ENCODE results near the gene RNF7.
A peak's percentile ranks its signal among the peaks of the same experiment; 100 is the strongest.
"Not testable (repeated sequence)": the region's sequence is repeated elsewhere in the genome, so short reads cannot be mapped to it uniquely, and the experiment has no call there.

Gene RNF7

DNA sequence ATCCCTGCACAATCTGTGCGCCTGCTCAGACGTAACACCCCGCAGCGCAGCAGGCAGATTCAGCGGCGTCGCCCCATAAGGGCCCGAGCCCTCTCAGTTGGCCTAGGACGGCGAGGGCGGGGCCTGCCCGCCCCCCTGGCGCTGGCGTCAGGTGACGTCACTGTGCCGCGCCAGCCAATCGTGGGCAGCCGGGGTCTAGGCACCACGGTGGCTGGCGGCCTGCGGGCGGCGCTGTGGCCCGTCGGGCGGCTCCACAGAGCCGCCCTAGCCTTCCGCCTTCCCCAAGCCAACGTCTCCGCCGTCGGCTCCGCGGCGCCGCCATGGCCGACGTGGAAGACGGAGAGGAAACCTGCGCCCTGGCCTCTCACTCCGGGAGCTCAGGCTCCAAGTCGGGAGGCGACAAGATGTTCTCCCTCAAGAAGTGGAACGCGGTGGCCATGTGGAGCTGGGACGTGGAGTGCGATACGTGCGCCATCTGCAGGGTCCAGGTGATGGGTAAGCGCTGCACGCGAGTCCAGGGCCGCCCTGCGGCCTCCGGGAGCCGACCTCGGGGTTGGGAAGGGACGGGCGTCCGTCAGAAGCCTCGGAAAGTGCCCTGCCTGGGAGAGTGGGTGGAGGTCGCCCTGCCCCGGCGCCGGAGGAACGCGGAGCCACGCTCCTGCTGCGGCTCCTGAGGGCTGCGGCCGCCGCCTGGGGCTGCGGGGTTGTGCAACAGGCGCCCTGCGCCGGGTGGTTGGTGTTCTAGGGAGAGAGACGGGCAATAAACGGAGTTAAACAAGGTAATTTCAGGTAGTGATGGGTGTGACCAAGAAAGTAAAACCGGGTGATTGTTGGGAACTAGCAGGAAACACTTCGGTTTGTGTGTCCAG, at the start of gene RNF7:
Gene RNF7 (plus strand): TSS at position 277 of the 869 bp plus-strand sequence. CDS start 44 bp downstream, at position 321.
- peak; percentile 98 for DNase-seq

DNA sequence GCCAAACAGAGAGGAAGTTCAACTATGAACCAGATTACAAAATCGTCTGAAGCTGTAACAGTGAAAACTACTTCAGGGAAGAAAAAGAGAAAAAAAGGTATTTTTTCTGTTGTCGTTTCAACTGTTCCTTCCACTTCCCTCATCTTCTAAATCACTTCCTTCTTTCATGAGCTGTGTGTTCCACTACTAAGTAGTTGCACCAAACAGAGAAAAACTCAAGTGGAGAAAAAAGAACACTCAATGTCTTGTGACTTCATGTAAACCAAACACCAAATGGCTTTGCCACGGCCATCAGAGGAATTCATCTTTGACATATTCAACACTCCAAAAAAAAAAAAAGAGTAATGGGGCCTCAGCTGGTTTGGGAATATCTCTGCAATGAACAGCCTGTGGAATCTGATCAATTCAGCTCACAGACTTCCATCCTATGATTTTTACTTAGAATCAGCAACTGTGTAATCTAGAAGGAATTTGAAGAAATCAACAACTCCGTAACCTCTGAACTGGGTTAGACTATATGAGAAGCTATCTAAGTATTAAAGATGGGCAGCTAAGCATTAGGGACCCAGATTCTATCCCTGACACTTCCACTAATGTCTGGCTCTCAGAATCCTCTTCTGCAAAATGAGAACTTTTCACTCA, 47.5 kb upstream of the RNF7 start:
- no peak for DNase-seq

DNA sequence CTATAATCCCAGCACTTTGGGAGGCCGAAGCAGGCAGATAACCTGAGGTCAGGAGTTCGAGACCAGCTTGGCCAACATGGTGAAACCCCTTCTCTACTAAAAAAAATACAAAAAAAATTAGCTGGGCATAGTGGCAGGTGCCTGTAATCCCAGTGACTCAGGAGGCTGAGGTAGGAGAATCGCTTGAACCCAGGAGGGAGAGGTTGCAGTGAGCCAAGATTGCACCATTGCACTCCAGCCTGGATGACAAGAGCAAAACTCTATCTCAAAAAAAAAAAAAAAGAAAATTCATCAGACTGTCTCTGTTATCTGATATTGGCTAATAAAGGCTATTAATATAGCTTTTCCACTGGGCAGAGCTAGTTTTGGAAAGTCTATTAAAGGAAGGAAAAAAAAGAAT, 46.6 kb upstream of the RNF7 start:
- not testable (repeated sequence) for DNase-seq

DNA sequence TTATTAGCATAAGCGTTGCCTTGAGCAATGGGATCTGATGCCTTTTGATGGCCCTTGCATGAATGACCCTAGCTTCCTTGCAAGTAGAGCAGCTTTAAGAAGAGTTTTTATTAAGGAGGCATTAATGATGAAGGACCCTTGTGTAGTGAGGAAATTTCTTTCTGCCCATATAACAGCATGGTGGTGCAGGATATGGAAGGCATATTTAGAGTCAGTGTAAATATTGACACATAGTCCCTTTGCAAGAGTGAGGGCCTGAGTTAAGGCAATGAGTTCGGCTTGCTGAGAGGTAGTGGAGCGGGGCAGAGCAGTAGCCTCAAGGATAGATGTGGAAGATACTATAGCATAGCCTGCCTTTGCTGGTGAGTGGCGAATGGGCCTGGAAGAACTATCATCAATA, 45.1 kb upstream of the RNF7 start:
- DNase-seq: not testable (repeated sequence)

DNA sequence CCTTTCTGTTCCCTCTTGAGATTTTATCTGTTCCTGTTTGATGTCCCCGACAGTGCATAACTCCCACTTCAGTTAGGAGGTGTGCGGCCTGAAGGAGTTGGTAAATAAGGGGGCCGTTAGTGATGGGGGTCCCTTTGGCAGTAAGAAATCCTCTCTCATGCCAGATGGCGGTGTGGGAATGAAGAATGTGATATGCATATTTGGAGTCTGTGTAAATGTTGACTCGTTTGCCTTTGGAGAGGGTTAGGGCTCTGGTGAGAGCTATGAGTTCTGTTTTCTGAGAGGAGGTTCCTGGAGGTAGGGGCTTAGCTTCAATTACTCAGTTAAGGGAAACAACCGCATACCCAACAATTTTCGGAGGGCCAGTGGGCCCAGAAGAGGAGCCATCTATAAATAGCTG, 38.8 kb upstream of the RNF7 start:
- no peak for DNase-seq

DNA sequence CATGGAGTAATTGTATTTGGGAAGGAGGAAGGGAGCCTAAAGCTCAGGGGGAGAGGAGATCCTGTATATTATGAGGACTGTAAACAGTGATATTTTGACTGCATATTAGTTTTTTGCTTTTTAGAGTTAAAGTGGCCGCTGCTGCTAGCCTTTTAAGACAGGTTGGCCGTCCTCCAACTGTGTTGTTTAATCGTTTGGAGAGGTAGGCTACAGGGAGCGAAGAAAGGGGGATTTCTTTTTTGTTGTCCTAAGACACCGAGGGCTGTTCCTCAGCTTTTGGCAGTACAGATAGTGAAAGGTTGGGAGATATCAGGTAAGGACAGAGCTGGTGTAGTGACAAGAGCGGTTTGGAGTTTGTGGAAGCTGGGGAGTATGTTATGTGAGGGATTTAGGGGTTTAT, 38.2 kb upstream of the RNF7 start:
- no peak for DNase-seq

DNA sequence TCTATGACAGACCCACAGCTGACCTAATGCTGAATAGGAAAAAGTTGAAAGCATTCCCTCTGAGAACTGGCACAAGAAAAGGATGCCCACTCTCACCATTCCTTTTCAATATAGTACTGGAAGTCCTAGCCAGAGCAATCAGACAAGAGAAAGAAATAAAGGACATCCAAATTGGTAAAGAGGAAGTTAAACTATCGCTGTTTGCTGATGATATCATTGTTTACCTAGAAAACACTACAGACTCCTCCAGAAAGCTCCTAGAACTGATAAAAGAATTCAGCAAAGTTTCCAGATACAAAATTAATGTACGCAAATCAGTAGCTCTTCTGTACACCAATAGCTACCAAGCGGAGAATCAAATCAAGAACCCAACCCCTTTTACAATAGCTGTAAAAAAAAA, 34.7 kb upstream of the RNF7 start:
- DNase-seq: not testable (repeated sequence)

DNA sequence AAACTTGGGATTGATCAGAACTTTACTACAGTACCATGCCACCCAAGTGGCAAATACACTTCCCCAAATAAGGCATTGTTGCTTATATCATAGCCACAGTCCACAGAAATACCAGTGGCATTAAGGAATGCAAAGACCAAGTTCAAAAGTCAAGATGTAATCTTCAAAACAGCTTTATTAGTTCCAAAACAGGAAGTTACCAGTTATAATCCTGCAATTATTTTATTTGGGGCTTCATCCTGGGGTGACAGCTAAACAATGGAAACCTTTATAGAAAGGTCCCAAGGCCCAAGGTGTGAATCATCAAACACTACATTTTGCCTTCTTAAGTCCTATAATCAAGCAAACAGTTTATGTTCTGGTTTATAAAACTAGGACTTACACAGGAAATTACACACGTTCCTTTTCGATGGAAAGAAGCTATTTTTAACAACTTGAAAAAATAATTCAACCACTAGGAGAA, 30.3 kb upstream of the RNF7 start:
- DNase-seq: no peak

DNA sequence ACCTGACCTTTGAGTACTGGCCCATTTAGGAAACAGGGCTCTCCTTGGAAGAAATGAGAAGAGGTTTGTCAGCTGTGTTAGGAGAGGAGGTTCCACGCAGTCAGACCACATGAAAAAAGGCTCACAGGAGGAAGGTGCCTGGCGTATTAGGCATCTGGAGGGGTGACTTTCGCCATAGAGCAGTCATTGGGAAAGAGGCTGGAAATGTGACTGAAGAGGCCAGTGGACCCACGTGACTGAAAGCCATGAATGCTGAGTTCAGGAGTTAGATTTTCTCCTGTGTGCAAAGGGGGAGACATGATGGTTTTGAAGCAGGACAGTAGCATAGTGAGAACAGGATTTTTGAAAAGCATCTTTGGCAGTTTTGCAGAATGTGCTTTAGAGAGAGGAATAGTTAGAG, 29.7 kb upstream of the RNF7 start:
- no peak for DNase-seq

DNA sequence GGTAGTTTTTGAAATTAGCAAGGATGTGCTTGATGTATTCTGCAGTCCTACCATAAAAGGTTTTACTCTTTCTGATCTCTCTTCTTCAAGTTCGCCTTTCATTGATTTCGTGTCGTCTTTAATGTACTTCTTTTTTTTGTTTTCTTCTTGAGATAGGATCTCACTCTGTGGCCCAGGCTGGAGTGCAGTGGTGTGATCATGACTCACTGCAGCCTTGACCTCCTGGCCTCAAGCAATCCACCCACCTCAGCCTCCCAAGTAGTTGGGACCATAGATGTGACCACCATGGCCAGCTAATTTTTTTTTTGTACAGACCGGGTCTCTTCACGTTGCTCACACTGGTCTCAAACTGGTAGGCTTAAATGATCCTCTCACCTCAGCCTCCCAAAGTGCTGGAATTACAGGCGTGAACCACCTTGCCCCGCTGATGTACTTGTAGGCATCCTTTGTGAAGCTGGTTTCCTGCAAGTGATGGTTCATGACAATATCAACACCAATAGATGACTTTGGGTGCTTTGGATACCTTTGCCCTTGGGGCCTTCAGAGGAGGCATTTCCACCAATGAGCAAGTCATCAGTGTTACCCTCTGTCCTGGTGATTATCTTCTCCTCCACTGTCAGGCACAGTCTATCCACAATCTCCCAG, 28.9 kb upstream of the RNF7 start:
- DNase-seq: no peak

DNA sequence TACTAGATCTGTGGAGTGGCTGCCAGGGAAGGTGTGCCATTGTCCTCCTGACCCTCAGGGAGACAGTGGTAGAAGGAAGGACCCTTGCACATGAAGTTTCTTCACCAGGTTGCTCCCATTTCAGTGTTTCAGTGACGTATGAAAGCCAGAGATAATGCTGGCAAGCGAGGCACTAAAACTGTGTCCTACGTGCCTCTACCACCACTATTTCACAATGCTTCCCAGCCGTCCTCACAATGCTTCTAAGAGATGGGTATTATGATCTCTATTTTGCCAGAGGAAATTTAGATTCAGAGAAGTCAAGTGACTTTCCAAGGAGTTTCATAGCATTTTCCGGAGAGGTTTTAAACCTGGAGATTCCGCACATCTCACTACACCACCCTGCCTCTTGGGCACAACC, 28.0 kb upstream of the RNF7 start:
- DNase-seq: no peak

DNA sequence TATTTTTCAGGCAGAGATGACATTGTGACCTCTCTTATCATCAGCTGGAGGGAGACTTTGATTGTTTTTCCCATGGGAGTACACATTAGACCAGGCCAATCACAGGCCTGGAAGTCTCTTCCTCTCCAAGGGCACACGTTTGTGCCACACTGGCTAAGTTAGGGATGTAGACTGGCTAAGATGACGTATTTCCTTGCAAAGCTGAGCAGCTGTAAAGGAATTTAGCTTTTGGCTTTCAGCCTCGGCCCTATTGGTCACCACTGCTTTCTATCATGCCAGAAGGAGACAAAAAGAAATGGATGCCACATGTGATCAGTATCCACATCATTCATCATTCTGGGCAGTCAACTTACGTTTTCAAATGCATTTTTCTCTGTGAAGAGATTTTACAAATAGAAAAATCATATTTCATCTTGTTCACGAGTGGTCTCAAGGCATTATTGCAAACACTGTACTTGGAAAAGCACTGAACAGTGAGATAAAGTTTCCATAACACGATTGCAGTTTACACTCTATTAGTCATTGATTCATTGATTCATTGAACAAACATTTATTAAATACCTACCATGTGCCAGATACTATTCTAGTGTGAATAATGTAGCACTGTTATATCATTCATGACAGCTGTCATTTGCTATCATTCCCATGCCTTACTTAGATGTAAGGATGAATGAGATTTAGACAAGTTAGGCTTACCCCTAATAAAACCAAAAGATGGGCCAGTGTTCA, 27.0 kb upstream of the RNF7 start:
- DNase-seq: no peak

DNA sequence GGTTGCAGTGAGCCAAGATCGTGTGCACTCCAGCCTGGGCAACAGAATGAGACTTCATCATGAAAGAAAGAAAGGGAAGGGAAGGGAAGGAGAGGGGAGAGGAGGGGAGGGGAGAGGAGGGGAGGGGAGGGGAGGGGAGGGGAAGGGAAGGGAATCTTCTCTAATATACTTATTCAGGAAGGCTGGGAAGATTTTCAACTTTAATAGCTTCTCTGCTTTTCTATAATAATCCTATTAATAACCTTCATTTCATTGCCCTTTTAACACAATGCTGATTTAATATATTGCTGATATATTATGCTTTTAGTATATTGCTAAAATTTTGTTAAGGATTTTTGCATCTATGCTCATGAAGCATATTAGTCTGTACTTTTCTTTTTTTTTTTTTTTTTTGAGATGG, 23.4 kb upstream of the RNF7 start:
- DNase-seq: no peak

DNA sequence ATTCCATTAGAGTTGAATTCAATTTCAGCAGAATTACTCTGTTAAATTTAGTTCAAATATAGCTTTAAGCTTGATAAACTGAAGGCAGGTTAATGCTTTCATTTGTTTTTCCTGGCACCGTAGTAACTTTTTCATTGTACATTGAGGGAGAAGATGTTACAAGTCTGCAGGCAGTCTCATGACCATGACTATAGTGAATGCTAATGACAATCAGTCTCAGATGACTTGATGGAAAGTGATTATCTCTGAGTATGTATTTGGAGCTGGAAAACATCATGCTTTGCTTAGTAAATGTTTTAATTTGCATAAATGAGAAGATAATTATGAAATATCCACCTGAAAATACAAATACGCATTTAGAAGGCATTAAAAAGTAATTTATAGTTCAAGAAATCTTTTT, 16.0 kb upstream of the RNF7 start:
- no peak for DNase-seq

DNA sequence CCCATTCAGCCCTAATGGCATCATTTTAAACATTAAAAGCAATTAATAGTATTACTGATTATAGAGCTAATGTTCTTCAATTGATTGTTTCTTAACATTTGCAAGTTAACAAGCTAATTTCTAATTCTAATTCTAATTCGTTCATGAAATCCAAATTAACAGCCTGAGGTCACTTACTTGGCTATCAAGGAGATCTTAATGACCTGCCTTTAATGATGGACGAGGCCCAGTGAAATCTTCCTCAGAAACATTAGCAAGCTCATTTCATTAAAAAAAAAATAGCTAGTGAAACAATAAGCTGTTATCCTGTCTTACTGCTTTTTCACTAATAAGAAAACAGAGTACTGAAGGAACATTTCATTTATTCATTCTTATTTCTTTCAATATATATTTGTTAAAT, 15.4 kb upstream of the RNF7 start:
- no peak for DNase-seq

DNA sequence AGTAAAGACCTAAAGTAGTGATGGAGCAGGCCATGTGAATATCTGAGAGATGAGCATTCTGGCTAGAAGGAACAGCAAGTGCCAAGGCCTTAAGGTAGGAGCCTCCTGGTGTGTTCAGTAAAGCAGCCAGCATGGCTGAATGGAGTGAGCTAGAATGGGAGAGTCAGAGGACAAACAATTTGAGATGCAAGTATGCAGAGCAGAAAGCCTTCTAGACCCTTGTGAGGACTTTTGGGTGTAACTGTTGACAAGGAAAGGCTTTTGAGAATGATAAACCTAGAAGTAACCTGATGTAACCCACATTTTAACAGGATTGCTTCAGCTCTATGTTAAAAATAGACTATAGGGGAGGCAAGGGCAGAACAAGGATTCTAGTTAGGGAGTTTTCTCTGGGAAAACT, 14.8 kb upstream of the RNF7 start:
- DNase-seq: no peak

DNA sequence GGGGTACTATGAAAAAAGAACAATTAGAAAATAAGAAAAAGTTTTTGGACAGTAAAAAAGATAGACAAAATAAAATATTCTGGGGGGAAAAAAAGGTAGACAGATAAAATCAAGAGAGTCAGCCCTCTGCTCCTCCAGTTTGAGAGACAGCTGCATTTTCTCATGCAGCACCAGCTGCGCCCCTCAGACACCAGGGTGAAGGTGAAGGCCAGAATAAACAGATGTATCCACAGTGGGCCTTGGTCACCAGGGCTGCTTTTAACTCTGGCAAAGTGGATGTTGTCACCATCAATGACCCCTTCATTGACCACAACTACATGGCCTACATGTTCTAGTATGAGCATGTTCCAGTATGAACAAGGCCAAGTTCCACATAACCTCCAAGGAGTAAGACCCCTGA, 13.9 kb upstream of the RNF7 start:
- no peak for DNase-seq

DNA sequence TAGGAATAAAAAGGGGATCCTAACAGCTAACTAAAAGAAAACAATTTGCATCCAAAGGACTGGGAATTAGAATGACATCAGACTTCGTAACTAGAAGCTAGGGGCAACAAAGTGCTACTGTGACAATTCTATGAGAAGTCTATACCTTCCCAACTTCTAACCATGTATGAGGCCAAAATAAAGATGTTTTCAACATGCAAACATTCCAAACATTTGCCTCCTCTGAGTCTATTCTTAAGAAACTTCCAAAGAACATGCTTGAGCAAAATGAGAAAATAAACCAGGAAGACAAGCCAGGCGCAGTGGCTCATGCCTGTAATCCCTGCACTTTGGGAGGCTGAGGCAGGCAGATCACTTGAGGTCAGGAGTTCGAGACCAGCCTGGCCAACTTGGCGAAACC, 13.1 kb upstream of the RNF7 start:
- no peak for DNase-seq

DNA sequence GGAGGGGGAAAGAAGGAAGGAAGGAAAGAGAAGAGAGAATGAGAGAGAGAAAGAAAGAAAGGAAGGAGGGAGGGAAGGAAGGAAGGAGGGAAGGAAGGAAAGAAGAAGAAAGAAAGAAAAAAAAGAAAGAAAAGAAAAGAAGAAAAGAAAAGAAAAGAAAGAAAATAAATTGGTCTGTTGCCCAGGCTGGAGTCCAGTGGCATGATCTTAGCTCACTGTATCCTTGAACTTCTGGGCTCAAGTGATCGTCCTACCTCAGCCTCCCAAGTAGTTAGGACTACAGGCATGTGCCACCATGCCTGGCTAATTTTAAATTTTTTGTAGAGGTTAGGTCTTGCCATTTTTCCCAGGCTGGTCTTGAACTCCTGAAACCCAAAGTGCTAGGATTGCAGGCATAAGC, 11.6 kb upstream of the RNF7 start:
- no peak for DNase-seq

DNA sequence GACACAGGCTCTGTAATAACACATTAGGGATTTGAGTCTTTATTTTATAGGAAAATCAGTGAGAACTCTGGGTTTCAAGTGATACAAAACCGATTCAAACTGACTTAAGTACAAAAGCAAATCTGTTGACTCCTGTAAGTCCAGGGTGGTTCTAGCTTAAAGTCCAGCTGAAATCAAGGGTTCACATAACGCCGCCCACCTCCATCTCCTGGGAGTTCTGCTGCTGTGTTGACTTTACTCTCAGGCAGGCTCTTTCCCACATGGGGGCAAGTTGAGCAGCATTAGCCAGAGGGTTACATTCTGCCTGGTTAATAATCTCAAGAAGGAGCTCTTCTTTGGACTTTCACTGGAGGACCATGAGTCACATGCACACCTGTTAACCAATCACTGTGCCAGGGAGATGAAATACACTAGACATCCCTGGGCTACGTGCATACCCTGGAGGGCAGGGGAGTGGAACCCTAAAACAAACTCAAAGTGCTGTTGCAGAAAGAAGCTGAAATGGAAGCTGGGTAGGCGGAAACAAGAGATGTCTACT, 9.7 kb upstream of the RNF7 start:
- no peak for DNase-seq

DNA sequence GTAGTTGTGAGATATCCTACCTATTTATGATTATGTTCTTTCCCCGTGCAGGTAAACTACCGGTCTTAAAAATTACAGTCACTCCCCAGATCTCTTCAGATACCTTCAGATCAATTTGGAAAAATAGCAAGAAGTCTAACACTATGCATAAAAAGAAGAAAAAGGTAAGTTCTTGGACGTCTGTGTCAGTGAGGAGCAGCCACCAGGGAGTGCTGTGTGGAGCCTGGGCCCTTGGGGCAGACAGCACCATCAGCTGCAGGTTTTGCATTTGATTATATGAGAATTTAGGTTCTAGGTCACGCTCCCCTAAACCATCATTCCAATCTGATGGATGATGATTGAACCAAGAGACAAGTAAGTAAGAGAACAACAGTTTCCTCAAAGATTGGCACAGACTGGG, 8.9 kb upstream of the RNF7 start:
- DNase-seq: no peak

DNA sequence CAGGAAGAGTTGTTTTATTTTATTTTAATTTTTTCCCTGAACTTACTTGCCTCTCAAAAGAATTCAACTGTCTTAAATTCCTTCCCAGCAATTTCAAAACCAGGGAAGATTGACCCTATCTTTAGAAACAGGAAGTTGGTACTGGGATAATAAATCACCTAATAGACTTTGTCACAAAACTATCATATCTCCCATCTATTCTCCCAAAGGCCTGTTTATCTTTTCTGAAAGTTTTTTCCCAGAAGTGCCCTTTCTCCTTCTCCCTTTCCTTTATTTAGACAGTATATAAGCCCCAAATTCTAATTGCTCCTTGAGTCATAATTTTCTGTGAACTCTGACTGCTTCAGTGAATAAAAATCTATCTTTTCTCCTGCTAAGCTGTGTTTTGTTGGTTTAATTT, 2.9 kb upstream of the RNF7 start:
- DNase-seq: no peak
